CD4-positive, alpha-beta memory T cell (primary cell): ENCODE results near the gene ZP1. TPM values are rescaled to one million over a fixed set of nuclear protein-coding genes. Genes with fewer than 3 reads are reported as not detected.
A peak's percentile ranks its signal among the peaks of the same experiment; 100 is the strongest.

Source experiments
- CTCF ChIA-PET: fragments of 350-600 bp; sonication (Branson Sonifier 250); formaldehyde crosslinking; loops from one replicate; lab custom pipeline; 2021; ENCODE audit warnings: inconsistent platforms; ENCODE audit not compliant: partially characterized antibody; lab: Charles Lee
- POLR2A ChIA-PET: fragments of 350-600 bp; sonication (Branson Sonifier 250); formaldehyde crosslinking; loops from one replicate; lab custom pipeline; 2021; ENCODE audit not compliant: partially characterized antibody; lab: Charles Lee
- DNase-seq, 5 donors: peaks; one replicate each; pipeline versions ENCODE4 v3.0.0 to v3.0.0-alpha.2; 2020 to 2022; ENCODE audit warnings: mixed read lengths in 1 of 5
- H3K27ac ChIP-seq: one replicate; pipeline ENCODE4 v1.7.0; 2013; ENCODE audit warnings: low read depth, low read length
- H3K27me3 ChIP-seq: 2 replicates; pipeline ENCODE4 v1.7.0; 2013; ENCODE audit warnings: mild to moderate bottlenecking, low read length, moderate library complexity; ENCODE audit not compliant: insufficient read depth
- H3K36me3 ChIP-seq: 2 replicates; pipeline ENCODE4 v1.7.0; 2013; ENCODE audit warnings: mild to moderate bottlenecking, low read length, moderate library complexity; ENCODE audit not compliant: insufficient read depth
- H3K4me1 ChIP-seq: 2 replicates; pipeline ENCODE4 v1.7.0; 2013; ENCODE audit warnings: mild to moderate bottlenecking, low read length, moderate library complexity; ENCODE audit not compliant: insufficient read depth
- H3K4me3 ChIP-seq, 2 donors: one replicate each; pipeline ENCODE4 v1.7.0; 2013; ENCODE audit warnings: low read length in 2 of 2, mild to moderate bottlenecking in 1 of 2
- H3K9me3 ChIP-seq, 2 donors: one replicate each; pipeline ENCODE4 v1.7.0; 2013; ENCODE audit warnings: low read length in 2 of 2, control low read depth in 1 of 2; ENCODE audit not compliant: control insufficient read depth in 1 of 2
- H3K27ac Mint-ChIP-seq, 7 donors: one replicate each; pipeline ENCODE4 v1.8.0; 2020 to 2021; ENCODE audit warnings: mixed read lengths in 7 of 7, mild to moderate bottlenecking in 6 of 7, inconsistent platforms in 3 of 7, moderate library complexity in 3 of 7
- H3K27me3 Mint-ChIP-seq, 2 donors: one replicate each; pipeline ENCODE4 v1.8.0; 2020 to 2021; ENCODE audit warnings: mixed read lengths in 2 of 2
- H3K36me3 Mint-ChIP-seq, 2 donors: one replicate each; pipeline ENCODE4 v1.8.0; 2020 to 2021; ENCODE audit warnings: mixed read lengths in 2 of 2, inconsistent platforms in 1 of 2, mild to moderate bottlenecking in 1 of 2
- H3K4me1 Mint-ChIP-seq, 4 donors: one replicate each; pipeline ENCODE4 v1.8.0; 2020 to 2021; ENCODE audit warnings: mixed read lengths in 4 of 4, mild to moderate bottlenecking in 1 of 4
- H3K4me3 Mint-ChIP-seq, 8 donors: one replicate each; pipeline ENCODE4 v1.8.0; 2020 to 2021; ENCODE audit warnings: mixed read lengths in 8 of 8, mild to moderate bottlenecking in 7 of 8, moderate library complexity in 6 of 8, inconsistent platforms in 3 of 8
- H3K9me3 Mint-ChIP-seq, 8 donors: one replicate each; pipeline ENCODE4 v1.8.0; 2020 to 2021; ENCODE audit warnings: mixed read lengths in 8 of 8, mild to moderate bottlenecking in 5 of 8, inconsistent platforms in 3 of 8, moderate library complexity in 1 of 8
- intact Hi-C: fragments of 100-400 bp; cut with micrococcal nuclease; formaldehyde crosslinking; loops from one replicate; pipeline ENCODE4 v1.15.1; 2023
- polyA plus RNA-seq, 2 donors: library from polyadenylated mRNA; unstranded; fragments of 300-500 nt; fragmentation: Illumina TruSeq; gene quantifications; one replicate each; pipeline ENCODE4 v1.2.3, GENCODE V29; 2021
- total RNA-seq, 2 experiments: library from RNA; stranded (reverse); gene quantifications; one replicate each; pipeline ENCODE4 v1.2.3, GENCODE V29; 2021

ZP1 gene
- total and polyA plus RNA-seq, 4 experiments from 2014 or later, result 0.33 to 0.50 (median 0.41) TPM; not detected in 1

DNA sequence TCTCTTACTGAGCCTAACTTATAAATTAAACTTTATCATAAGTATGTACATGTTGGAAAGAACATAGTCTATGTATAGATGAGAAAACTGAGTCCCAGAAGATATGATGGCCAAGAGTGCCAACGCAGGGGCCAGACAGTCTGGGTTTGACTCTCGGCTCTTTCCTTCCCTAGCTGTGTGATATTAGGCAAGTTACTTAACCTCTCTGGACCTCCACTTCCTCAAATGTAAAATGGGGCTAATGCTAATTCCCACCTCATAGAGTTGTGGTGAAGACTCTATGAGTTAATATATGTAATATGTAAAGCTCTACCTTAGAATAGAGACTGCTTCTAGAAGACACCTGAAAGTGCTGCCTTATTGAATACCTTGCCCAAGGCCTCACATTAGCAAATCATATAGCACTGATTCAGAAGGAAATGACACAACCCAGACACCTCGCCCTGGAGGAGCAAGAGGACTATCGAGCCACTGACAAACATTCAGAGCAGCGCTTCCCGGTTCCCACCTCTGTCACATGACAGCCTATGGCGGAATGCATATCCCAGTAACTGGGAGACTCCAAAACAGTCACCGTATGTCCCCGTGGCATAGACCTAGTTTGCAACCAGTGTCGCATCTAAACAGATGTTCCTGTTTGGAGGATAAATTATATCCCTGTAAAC lies 36.7 kb upstream of the ZP1 start:
- H3K4me3 ChIP-seq, result no peak overlapping the region
- CTCF ChIA-PET, result interaction anchor here (0.6 to 12.7 kb wide), 25 partner anchors 9 to 563 kb away, joined by 3 to 173 read pairs (median 6); partner anchors contain the start of genes CCDC86, CD6, PRPF19 and TMEM109
- no peak for DNase-seq
- H3K27me3 Mint-ChIP-seq, result peaks cover 3 to 8% of the 10 kb centered on the region in 2 donors
- H3K4me1 Mint-ChIP-seq, result peaks cover 0 to 3% (median 0%) of the 10 kb centered on the region in 4 donors
- H3K4me3 Mint-ChIP-seq, result peak overlapping the region in 2 of 8 donors; percentile 63 to 78
- H3K36me3 ChIP-seq, result no peaks in the 10 kb centered on the region
- peak overlapping the region in 3 of 7 donors; percentile 25 to 93 (median 83) for H3K27ac Mint-ChIP-seq
- intact Hi-C loops, result loop anchor here (1.0 kb wide), 6 partner anchors 57 to 555 kb away; no protein-coding TSS in a partner anchor
- no peaks in the 10 kb centered on the region for H3K9me3 ChIP-seq
- no peaks in the 10 kb centered on the region for H3K9me3 Mint-ChIP-seq
- no peaks in the 10 kb centered on the region for H3K36me3 Mint-ChIP-seq
- H3K4me1 ChIP-seq, result no peaks in the 10 kb centered on the region
- no peaks in the 10 kb centered on the region for H3K27me3 ChIP-seq
- H3K27ac ChIP-seq, result no peak overlapping the region
- POLR2A ChIA-PET, result interaction anchor here (1.7 to 2.5 kb wide), 2 partner anchors 57 to 299 kb away, joined by 4 to 11 read pairs; no protein-coding TSS in a partner anchor

DNA sequence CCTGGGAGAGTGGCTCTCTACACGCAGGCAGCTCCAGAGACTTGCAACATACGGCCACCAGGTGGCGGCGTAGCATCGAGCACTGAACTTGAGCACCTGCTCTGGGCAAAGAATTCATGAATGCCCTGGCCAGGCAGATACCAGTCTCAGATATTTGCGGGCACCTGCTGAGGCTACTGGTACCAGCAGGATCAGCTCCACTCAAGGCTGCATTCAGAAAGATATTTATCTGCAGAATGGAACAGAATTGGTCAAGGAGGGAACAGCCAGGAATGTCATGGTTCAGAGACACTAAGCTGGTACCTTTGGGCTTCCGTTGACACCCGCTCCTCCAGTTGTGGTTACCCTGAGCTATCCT lies 36.2 kb upstream of the ZP1 start:
- no peaks in the 10 kb centered on the region for H3K36me3 Mint-ChIP-seq
- H3K9me3 ChIP-seq, result no peaks in the 10 kb centered on the region
- H3K36me3 ChIP-seq, result no peaks in the 10 kb centered on the region
- intact Hi-C loops, result loop anchor here (1.0 kb wide), 6 partner anchors 56 to 554 kb away; no protein-coding TSS in a partner anchor
- no peak overlapping the region for H3K4me3 ChIP-seq
- POLR2A ChIA-PET, result interaction anchor here (1.7 to 2.5 kb wide), 2 partner anchors 57 to 298 kb away, joined by 4 to 11 read pairs; no protein-coding TSS in a partner anchor
- CTCF ChIA-PET, result interaction anchor here (0.6 to 12.7 kb wide), 28 partner anchors 9 to 562 kb away, joined by 3 to 173 read pairs (median 5); partner anchors contain the start of genes CCDC86, CD6, PRPF19 and TMEM109
- no peaks in the 10 kb centered on the region for H3K27me3 ChIP-seq
- H3K4me1 Mint-ChIP-seq, result peaks cover 0 to 3% (median 0%) of the 10 kb centered on the region in 4 donors
- DNase-seq, result peak; percentile 68 to 77 (median 73)
- no peak overlapping the region for H3K27ac ChIP-seq
- no peaks in the 10 kb centered on the region for H3K9me3 Mint-ChIP-seq
- H3K27ac Mint-ChIP-seq, result peak overlapping the region in 2 of 7 donors; percentile 83 to 93
- no peaks in the 10 kb centered on the region for H3K4me1 ChIP-seq
- peaks cover 3 to 8% of the 10 kb centered on the region in 2 donors for H3K27me3 Mint-ChIP-seq
- H3K4me3 Mint-ChIP-seq, result peak overlapping the region in 2 of 8 donors; percentile 63 to 78

DNA sequence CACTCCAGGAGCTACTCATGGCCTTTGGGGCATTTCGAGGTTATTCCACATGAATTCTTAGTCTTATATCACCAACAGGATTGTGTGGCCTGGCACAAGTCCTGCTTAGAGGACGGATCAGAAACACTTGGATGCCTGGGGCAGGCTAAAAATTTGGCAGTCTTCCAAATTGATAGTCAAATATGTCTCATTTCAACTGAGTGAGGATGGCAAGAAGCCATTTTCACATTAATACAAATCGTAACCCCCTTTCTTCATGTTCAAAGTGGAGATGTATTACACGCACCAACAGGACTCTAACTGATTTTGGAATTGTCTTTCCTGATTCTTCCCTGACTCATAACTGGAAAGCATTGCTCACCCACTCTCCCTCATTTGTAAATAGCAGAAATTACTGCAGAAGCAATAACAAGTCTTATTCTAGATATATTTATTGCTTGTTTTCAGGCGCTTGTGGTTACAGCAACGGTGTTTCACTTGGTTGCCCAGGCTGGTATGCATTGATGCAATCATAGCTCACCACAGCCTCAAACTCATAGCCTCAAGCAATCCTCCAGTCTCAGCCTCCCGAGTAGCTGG lies 35.8 kb upstream of the ZP1 start:
- H3K4me3 ChIP-seq, result no peak overlapping the region
- ChIA-PET CTCF (interaction anchor here (0.7 to 12.7 kb wide), 29 partner anchors 9 to 562 kb away, joined by 3 to 173 read pairs (median 5); partner anchors contain the start of genes CCDC86, CD6, PRPF19 and TMEM109), POLR2A (interaction anchor here (1.7 to 2.5 kb wide), 2 partner anchors 56 to 298 kb away, joined by 4 to 11 read pairs; no protein-coding TSS in a partner anchor)
- H3K4me1 Mint-ChIP-seq, result peaks cover 0 to 3% (median 0%) of the 10 kb centered on the region in 4 donors
- no peaks in the 10 kb centered on the region for H3K4me1 ChIP-seq
- no peaks in the 10 kb centered on the region for H3K9me3 ChIP-seq
- intact Hi-C loops, result loop anchor here (1.0 kb wide), 6 partner anchors 56 to 554 kb away; no protein-coding TSS in a partner anchor
- H3K9me3 Mint-ChIP-seq, result no peaks in the 10 kb centered on the region
- H3K27me3 Mint-ChIP-seq, result peaks cover 3 to 8% of the 10 kb centered on the region in 2 donors
- H3K36me3 Mint-ChIP-seq, result no peaks in the 10 kb centered on the region
- H3K27me3 ChIP-seq, result no peaks in the 10 kb centered on the region
- H3K27ac Mint-ChIP-seq, result no peak overlapping the region
- no peak for DNase-seq
- no peaks in the 10 kb centered on the region for H3K36me3 ChIP-seq
- no peak overlapping the region for H3K4me3 Mint-ChIP-seq
- no peak overlapping the region for H3K27ac ChIP-seq

DNA sequence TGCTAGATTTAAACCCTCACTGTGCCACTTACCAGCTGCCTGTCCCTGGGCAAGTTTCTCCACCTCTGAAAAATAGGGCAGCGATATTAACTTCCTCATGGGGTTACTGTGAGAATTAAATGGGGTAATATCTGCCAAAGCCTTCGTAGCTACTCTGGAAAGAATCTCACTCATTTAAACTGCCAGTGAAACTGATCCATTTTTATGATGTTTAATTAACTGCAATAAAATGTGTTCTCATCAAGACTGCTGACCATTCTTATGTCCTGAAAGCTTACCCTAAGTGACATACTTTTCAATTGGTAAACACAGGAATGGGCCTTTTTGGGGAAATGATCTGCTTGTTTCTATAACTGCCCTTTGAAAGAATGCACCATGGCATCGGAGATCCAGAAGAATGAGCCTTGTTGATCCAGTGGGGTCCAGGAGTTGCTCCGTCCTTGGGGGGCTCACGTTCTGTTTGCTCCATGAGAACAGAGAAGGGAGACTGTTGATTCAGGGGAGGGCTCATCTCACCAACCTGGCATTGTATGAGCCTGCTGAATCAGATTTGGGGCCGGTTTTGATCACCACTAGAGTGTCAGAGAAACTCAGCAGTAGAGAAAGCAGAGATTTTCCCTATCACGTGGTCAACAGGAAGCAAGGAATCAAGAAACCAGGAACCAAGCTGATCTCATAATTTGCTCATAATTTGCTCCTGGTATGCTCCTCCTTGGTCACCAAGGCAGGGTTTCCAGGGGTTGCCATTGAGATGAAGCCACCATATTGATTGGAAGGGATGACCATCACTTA lies 32.4 kb upstream of the ZP1 start:
- peak overlapping the region in 2 of 8 donors; percentile 4 to 39 for H3K4me3 Mint-ChIP-seq
- Histone ChIP-seq H3K9me3 (no peaks in the 10 kb centered on the region), H3K4me3 (no peak overlapping the region), H3K27ac (no peak overlapping the region), H3K4me1 (no peaks in the 10 kb centered on the region), H3K27me3 (no peaks in the 10 kb centered on the region), H3K36me3 (no peaks in the 10 kb centered on the region)
- no peak for DNase-seq
- H3K27me3 Mint-ChIP-seq, result peaks cover 3 to 6% of the 10 kb centered on the region in 2 donors
- no peaks in the 10 kb centered on the region for H3K36me3 Mint-ChIP-seq
- CTCF ChIA-PET, result interaction anchor here (0.8 to 12.7 kb wide), 3 partner anchors 10 to 351 kb away, joined by 3 to 173 read pairs (median 4); no protein-coding TSS in a partner anchor
- H3K4me1 Mint-ChIP-seq, result peaks cover 0 to 7% (median 3%) of the 10 kb centered on the region in 4 donors
- intact Hi-C loops, result no loop called here
- peak overlapping the region in 2 of 7 donors; percentile 5 to 19 for H3K27ac Mint-ChIP-seq
- no peaks in the 10 kb centered on the region for H3K9me3 Mint-ChIP-seq
- POLR2A ChIA-PET, result no interaction called here

DNA sequence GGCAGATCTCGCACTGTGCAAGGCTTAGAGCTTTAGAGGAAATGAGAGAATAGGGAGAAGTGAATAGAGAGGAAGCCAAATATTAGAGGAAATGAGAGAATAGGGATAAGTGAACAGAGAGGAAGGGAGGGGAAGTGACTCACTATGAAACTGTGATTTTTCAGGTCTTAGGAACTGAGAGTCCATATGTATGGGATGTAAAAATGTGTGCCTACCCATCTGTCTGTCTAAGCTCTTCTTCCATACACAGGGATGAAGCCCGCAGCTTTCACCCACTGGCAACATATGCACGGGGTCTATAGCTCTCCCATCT lies 31.9 kb upstream of the ZP1 start:
- Mint-ChIP-seq H3K4me3 (peak overlapping the region in 1 of 8 donors; percentile 39), H3K27ac (peak overlapping the region in 1 of 7 donors; percentile 19), H3K4me1 (peaks cover 0 to 7% (median 4%) of the 10 kb centered on the region in 4 donors), H3K27me3 (peaks cover 3 to 6% of the 10 kb centered on the region in 2 donors), H3K9me3 (no peaks in the 10 kb centered on the region), H3K36me3 (no peaks in the 10 kb centered on the region)
- H3K27ac ChIP-seq, result no peak overlapping the region
- H3K27me3 ChIP-seq, result no peaks in the 10 kb centered on the region
- CTCF ChIA-PET, result interaction anchor here (1.2 to 12.7 kb wide), 2 partner anchors 10 to 351 kb away, joined by 4 to 173 read pairs; no protein-coding TSS in a partner anchor
- no peak overlapping the region for H3K4me3 ChIP-seq
- intact Hi-C loops, result no loop called here
- H3K9me3 ChIP-seq, result no peaks in the 10 kb centered on the region
- H3K36me3 ChIP-seq, result no peaks in the 10 kb centered on the region
- POLR2A ChIA-PET, result no interaction called here
- no peaks in the 10 kb centered on the region for H3K4me1 ChIP-seq
- no peak for DNase-seq

DNA sequence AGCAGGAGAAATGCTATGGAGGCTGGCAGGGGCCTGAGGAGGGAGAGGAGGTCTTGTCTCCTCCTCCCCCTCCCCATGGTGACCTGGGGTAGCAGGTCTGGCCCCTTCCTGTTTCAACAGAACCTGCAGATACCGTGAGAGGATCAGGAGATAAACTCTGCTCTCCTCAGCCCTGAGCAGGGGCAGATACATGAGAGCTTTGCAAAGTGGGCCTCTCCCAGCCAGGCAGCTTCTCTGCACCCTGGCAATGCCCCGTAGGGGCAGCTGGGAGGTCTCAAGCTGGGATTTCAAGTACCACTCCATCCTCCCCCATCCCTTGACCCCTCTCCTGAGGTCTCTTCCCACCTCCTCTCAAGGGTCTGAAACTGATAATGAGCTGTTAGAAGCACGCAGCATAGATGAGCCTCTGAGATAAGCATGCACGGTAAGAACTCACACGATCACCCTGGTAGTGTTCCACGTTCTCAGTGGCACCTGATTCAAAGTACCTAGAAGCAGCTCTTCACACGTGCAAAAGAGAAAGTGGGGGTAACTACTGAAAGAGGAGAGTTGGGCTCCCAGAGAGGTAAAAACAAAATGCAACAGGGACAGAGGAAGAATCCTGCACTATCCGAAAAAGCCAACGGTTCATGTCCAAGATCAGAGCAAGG lies 30.4 kb upstream of the ZP1 start:
- Mint-ChIP-seq H3K36me3 (peaks cover 0 to 4% of the 10 kb centered on the region in 2 donors), H3K4me1 (peaks cover 6 to 18% (median 14%) of the 10 kb centered on the region in 4 donors), H3K4me3 (peak overlapping the region in 2 of 8 donors; percentile 44 to 57), H3K27ac (peak overlapping the region in 6 of 7 donors; percentile 57 to 76 (median 70)), H3K9me3 (peaks cover 0 to 3% (median 0%) of the 10 kb centered on the region in 8 donors), H3K27me3 (peaks cover 0 to 2% of the 10 kb centered on the region in 2 donors)
- POLR2A ChIA-PET, result interaction anchor here (0.8 to 1.1 kb wide), 2 partner anchors 35 to 77 kb away, joined by 3 to 4 read pairs; partner anchors contain the start of gene TMEM109
- no peak for DNase-seq
- no peak overlapping the region for H3K4me3 ChIP-seq
- H3K9me3 ChIP-seq, result no peaks in the 10 kb centered on the region
- H3K4me1 ChIP-seq, result peaks cover 11% of the 10 kb centered on the region
- no peaks in the 10 kb centered on the region for H3K36me3 ChIP-seq
- intact Hi-C loops, result no loop called here
- no peak overlapping the region for H3K27ac ChIP-seq
- no peaks in the 10 kb centered on the region for H3K27me3 ChIP-seq
- CTCF ChIA-PET, result interaction anchor here (1.1 to 1.3 kb wide), 2 partner anchors 50 to 62 kb away, joined by 3 to 6 read pairs; no protein-coding TSS in a partner anchor
